ENCODE data around the gene SLC25A30.
"Not testable (repeated sequence)": the region's sequence is repeated elsewhere in the genome, so short reads cannot be mapped to it uniquely, and the experiment has no call there.

SLC25A30 gene

GRCh38 chr13:45432737-45433380, 14.7 kb upstream of the SLC25A30 start:
- no peak for DNase-seq (ENCODE audit: low read depth)

- not testable (repeated sequence) for DNase-seq (ENCODE audit: low read depth)
These were observed 8.1 kb upstream of the SLC25A30 start for GRCh38 chr13:45426056-45426841.

GRCh38 chr13:45422731-45423292, 4.6 kb upstream of the SLC25A30 start:
- DNase-seq (ENCODE audit: low read depth): no peak

GRCh38 chr13:45419945-45420344, 1.8 kb upstream of the SLC25A30 start:
- DNase-seq (ENCODE audit: low read depth): no peak

GRCh38 chr13:45419389-45419788, 1.2 kb upstream of the SLC25A30 start:
- DNase-seq (ENCODE audit: low read depth): not testable (repeated sequence)

GRCh38 chr13:45416516-45417128, 1.6 kb downstream of the SLC25A30 start:
- DNase-seq (ENCODE audit: low read depth): no peak

GRCh38 chr13:45415112-45415511, 3.1 kb downstream of the SLC25A30 start:
- no peak for DNase-seq (ENCODE audit: low read depth)

GRCh38 chr13:45413826-45414307, 4.3 kb downstream of the SLC25A30 start:
- no peak for DNase-seq (ENCODE audit: low read depth)

GRCh38 chr13:45412274-45413049, 5.7 kb downstream of the SLC25A30 start:
- DNase-seq (ENCODE audit: low read depth): peak; percentile 13

GRCh38 chr13:45411631-45412030, 6.5 kb downstream of the SLC25A30 start:
- no peak for DNase-seq (ENCODE audit: low read depth)

GRCh38 chr13:45411221-45411620, 7.0 kb downstream of the SLC25A30 start:
- no peak for DNase-seq (ENCODE audit: low read depth)

- no peak for DNase-seq (ENCODE audit: low read depth)
These were observed 7.7 kb downstream of the SLC25A30 start for GRCh38 chr13:45410466-45410865.

GRCh38 chr13:45410001-45410400, 8.2 kb downstream of the SLC25A30 start:
- DNase-seq (ENCODE audit: low read depth): no peak

- no peak for DNase-seq (ENCODE audit: low read depth)
These were observed 11.8 kb downstream of the SLC25A30 start for GRCh38 chr13:45406421-45406820.

GRCh38 chr13:45403081-45403480, 15.1 kb downstream of the SLC25A30 start:
- no peak for DNase-seq (ENCODE audit: low read depth)

GRCh38 chr13:45402641-45403040, 15.5 kb downstream of the SLC25A30 start:
- DNase-seq (ENCODE audit: low read depth): no peak

- no peak for DNase-seq (ENCODE audit: low read depth)
These were observed 16.9 kb downstream of the SLC25A30 start for GRCh38 chr13:45401314-45401713.

- no peak for DNase-seq (ENCODE audit: low read depth)
These were observed 19.3 kb downstream of the SLC25A30 start for GRCh38 chr13:45398877-45399276.

- DNase-seq (ENCODE audit: low read depth): no peak
These were observed 21.6 kb downstream of the SLC25A30 start for GRCh38 chr13:45396533-45397095.

GRCh38 chr13:45393941-45394570, 24.1 kb downstream of the SLC25A30 start:
- peak; percentile 42 for DNase-seq (ENCODE audit: low read depth)

GRCh38 chr13:45392811-45393210, 25.4 kb downstream of the SLC25A30 start:
- no peak for DNase-seq (ENCODE audit: low read depth)

Data from fibroblast of gingiva (primary cell).